ENCODE results near the gene VAMP5.
"Not testable (repeated sequence)": the region's sequence is repeated elsewhere in the genome, so short reads cannot be mapped to it uniquely, and the experiment has no call there.

The VAMP5 gene

DNA sequence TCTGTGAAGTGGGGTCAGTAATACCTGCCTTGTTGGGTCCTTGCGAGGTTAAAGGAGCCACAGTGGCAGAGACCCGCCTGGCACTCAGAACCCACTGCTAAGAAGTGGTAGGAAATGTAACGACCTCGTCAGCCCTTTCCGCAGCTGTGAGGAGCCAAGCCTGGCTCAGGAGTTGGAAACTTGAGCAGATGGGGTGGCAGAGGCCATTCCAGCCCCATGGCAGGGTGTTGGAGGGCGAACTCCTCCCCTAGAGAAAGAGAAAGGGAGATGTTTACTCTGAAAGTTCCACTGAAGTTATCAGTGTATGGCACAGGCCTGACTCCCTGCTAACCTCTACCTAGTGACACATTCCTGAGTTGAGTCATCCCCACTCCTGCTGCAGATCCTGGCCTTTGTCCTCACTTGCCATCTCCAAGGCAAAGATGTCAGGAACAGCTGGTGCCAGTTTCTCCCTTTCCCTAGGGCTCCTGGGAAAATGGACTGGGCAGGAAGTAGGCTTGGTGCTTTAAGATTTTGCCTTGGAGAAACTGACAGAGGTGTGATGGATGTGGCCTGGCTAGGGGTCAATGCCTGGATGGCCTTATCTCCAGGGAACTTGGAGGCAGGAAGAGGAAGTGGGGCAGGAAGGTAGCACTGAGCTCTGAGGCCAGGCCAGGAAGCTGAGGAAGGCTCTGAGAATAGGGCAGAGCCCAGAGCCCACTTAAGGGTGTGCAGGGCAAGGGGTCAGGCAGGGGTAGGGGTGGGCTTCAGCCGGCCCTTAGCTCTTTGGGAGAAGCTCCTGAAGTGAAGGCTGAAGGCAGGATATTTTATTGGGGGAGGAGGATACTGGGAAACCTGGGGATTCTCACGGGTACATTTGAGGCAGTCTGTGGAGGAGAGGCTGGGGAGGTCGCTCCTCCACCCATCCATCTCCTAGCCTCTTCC lies 888 bp downstream of the VAMP5 start:
- DNase-seq (ENCODE audit: low read depth in 2 of 2) = no peak

GRCh38 chr2:85585781-85586105 lies 1.5 kb downstream of the VAMP5 start:
- DNase-seq (ENCODE audit: low read depth in 2 of 2) = no peak

DNA sequence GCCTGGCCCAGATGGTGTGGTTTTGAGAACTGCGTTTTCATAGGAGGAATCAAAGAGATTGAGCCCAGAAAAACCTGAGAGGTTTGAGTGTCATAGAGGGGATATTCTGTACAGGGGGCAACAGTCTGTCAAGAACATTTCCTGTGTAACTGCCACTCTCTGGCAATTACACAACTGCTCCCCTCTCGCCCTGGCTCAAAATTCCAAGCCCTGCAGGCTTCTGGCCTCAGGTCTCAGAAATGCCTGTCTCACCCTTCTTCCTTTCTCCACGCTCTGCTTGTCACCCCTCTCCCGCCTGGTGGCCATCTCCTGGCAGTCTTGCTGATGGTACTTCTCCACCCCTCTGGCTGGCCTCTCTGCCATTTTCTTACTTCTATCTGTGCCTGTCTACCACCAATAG lies 4.0 kb downstream of the VAMP5 start:
- no peak for DNase-seq (ENCODE audit: low read depth in 2 of 2)

DNA sequence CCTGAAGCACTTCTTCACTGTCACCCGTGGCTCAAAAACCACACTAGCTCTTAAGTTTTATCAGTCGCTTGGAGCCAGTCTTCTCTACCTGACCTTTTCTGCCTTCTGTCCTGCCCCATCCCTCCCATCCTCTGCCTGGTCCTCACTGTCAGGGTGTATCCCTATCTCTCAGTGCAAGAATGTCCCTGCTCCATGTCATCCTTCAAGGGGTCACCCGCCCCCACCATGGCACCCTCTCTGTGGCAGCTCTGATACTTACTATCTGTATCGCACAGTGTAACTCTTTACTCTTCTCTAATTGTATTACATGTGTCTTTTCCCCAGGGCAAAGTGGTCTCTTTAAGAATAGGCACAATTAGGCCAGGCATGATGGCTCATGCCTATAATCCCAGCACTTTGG lies 4.4 kb downstream of the VAMP5 start:
- no peak for DNase-seq (ENCODE audit: low read depth in 2 of 2)

- no peak for DNase-seq (ENCODE audit: low read depth in 2 of 2)
Observed at GRCh38 chr2:85589181-85589580, 5.0 kb downstream of the VAMP5 start.

DNA sequence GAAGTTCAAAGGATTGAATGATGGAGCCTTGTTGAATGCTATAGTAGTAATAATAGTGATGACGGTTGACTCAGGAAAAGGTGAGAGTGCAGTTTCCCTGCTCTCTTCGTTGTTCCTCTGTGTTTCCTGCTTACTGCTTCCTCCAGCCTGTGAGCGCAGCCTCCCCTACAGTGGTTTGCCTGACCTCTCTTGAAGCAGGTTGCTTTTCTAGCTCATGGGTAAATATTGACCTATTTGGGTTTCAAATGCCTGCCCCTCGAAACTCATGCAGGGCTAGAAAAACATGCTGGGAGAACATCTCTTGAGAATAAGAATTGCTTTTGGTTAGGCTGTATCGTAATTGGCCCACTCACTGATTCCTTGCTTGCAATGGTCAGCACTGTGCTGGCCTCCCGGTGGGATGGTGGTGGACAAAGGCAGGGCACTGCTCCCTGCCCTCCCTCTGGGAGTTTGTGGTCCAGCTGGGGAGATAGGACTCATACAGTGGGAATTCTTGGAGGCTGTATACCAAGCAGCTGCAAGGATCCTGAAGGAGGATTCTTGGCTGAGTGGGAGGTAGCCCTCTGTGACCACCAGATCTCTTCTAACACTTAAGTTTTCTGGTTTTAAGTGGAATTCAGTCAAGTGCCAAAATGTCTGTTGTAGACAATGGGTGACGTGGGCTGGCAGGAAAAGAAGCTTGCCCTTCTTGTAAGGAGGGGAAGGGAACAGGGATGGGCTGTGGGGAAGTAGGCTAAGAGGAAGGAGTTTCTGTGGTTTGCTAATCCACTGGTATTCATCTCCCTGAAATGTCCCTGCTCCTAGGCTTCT lies 6.0 kb downstream of the VAMP5 start:
- DNase-seq (ENCODE audit: low read depth in 2 of 2) = no peak

DNA sequence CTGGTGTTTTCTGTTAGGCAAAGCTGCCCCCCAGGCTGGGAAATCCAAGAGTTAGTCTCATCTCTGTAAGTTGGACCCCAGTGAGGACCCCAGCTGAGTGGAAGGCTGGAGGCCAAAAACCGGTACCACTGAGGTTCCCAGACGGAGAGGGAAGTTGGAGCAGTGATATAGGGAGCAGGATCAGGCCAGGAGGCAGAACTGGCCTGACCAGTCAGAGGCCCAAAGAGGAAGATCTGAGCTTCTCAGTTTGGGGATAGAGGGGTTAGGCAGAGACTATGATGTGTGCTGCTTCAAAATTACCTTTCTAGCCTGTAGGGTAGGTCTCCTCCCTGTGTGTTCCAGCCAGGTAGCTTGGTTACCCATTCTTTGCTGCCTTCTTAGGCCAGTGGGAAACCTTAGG lies 6.7 kb downstream of the VAMP5 start:
- no peak for DNase-seq (ENCODE audit: low read depth in 2 of 2)

GRCh38 chr2:85591563-85591962 lies 7.3 kb downstream of the VAMP5 start:
- DNase-seq (ENCODE audit: low read depth in 2 of 2) = no peak

GRCh38 chr2:85592299-85592698 lies 8.1 kb downstream of the VAMP5 start:
- DNase-seq (ENCODE audit: low read depth in 2 of 2) = not testable (repeated sequence)

DNA sequence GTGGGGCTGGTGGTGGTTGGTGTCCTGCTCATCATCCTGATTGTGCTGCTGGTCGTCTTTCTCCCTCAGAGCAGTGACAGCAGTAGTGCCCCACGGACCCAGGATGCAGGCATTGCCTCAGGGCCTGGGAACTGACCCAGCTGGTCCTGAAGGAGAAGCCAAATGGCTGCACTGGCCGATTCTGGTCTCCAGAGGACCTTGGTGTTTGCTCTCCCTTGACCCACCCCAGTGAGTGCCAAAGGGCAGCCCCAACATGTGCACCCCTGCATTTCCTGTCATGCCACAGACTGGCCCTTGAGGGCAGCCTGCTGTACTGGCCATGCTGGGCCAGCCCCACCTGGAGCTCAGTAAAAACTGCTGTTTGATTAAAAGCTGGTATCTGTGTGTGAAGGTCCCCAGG lies 8.8 kb downstream of the VAMP5 start:
- no peak for DNase-seq (ENCODE audit: low read depth in 2 of 2)

DNA sequence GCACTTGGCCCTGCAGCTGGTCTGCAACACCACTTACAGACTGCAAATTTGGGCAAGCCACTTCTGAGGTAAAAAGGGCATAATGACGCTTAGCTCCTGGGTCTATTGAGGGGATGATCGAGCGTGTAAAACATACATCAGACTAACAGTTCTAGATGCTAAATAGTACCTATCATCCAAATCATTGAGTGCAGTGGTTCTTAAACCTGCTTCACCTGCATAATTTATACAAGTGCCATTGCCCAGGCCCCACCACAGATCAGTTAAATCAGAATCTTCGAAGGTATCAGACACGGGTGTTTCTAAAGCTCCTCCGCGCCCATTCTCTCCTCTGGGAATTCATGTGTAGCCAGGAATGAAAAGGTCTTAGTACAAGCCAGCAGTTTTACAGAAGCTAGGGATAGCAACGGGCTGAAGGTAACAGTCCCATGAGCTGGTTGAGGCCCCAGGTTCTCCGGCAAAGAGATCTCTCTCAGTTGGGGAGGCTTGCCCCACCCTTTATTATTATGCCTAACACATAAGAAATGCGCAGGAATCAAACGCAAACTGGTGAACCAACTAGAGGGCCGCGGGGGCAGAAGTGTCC lies 10.6 kb downstream of the VAMP5 start:
- DNase-seq (ENCODE audit: low read depth in 2 of 2) = no peak

- peak; percentile 71 to 84 for DNase-seq (ENCODE audit: low read depth in 2 of 2)
Observed at GRCh38 chr2:85595301-85596025, 11.2 kb downstream of the VAMP5 start, which contains the start of gene RNF181. RNF181 (plus strand) TSS chr2:85595745; CDS start chr2:85595764, 19 bp downstream.

DNA sequence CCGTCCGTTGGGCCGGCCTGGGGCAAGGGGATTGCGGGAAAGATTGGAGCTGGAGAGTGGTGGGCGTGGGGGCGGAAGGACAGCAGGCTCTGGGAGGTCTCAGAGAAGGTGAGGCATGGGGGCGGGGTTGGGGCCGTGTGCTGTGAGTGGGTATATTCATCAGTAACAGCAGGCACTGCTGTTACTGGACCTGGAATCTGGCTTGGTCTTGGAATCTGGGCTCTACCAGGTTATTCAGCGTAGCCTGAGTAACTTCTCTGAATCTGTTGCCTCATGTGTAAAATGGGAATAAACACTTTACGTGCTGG lies 11.7 kb downstream of the VAMP5 start:
- DNase-seq (ENCODE audit: low read depth in 2 of 2) = no peak

- no peak for DNase-seq (ENCODE audit: low read depth in 2 of 2)
Observed at GRCh38 chr2:85596486-85597143, 12.4 kb downstream of the VAMP5 start.

- no peak for DNase-seq (ENCODE audit: low read depth in 2 of 2)
Observed at GRCh38 chr2:85597241-85597640, 13.0 kb downstream of the VAMP5 start.

DNA sequence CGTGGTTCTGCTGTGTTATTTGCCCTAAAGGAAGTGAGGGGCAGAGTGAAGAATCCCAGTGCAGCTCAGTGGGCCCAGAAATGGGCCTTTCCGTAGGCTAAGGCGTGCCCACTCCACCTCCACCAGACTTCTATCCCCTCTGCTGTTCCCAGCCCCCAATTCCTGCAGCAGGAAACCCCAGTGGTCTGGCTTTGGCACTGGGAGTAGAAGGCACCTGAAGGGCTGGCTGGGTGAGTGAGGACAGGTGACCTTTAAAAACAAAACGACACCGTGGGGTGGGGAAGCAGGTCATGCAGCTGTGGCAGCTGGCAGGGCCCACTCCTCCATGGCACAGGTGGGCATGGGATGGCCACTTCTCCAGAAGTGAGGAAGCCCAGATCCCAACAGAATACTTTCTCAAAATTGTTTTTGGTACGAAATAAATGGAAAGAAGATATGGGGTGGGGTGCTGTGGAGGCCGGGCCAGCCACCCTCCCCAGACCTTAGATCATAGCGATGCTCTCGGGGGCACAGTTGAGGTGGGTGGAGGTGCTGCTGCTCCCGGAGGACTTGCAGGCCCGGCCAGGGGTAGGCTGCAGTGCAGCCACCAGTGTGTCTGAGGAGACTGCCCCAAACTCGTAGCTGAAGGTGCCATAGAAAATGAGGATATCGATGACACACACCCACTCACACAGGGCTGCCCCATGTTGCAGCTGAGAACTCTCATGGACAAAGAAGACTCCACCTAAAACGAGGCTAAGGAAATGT lies 14.5 kb downstream of the VAMP5 start:
- no peak for DNase-seq (ENCODE audit: low read depth in 2 of 2)

GRCh38 chr2:85599468-85600234 lies 15.4 kb downstream of the VAMP5 start:
- no peak for DNase-seq (ENCODE audit: low read depth in 2 of 2)

DNA sequence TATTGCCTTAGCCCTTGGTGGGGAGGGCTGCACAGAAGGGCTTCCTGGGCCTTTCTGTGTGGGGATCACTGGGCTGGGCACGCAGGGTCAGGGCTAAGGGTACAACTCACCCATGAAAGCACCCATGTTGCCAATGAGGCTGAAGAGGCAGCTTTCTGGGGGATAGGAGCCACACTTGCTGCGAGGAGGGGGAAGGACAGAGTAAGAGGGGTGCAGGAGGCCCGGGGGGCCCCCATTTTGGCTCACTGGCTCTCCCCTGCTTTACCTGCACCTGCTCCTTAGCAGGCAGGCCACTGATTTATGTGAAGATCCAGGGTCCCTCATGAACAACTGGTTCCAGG lies 16.0 kb downstream of the VAMP5 start:
- no peak for DNase-seq (ENCODE audit: low read depth in 2 of 2)

DNA sequence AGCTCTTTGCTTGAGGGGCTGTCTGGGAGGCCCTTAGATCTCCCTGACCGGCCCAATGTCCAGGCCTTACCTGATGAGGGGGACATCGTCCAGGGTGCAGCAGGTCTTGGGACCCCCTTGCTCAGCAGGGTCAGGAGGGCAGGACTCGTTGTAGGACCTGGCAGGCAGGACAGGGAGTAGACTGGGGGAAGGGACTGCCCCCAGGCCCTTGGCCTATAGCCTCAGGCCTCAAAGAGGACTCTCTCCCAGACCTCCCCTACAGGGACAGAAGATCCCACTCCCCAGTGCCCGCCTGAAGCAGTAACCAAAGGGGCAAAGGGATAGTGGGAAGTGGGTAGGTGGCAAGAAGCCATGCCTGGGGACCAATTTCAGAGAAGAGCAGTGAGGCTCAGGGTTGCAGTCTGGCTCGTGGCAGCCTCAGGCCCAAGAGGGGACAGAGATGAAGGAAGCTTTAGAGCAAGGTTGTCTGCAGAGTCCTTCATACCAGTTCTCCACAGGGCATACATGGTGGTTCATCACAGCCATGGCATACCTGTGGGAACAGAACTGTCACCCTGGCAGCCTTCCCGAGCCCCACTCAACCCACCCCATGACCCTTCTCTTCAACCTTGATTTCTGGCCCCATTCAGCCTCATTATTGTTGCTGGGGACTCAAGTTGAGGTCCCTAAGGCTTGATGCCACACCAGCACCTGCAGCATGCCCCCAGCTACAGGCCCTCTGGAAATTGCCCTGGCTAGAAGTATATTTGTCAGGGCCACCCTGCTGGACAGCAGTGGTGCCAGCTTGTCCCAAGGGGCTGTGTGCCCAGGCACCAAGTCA lies 16.9 kb downstream of the VAMP5 start:
- DNase-seq (ENCODE audit: low read depth in 2 of 2) = no peak
